Right lobe of liver (tissue), 6 donors: ENCODE measurements around the gene TMEFF2. TPM values are rescaled to one million over a fixed set of nuclear protein-coding genes. Genes with fewer than 3 reads are reported as not detected.

Experiments used
- ATAC-seq, 4 donors: fragments of 200-7000 bp; cut with Tn5 transposase; one replicate each; pipeline ENCODE4 v1.9.1; 2020; ENCODE audit warnings: mild to moderate bottlenecking in 4 of 4, moderate library complexity in 4 of 4
- DNase-seq, 3 donors: peaks; one replicate each; pipeline ENCODE4 v3.0.0-alpha.2; 2020
- H3K27ac ChIP-seq, 3 donors: fragments of 200-600 bp; one replicate each; pipeline ENCODE4 v1.8.0; 2022
- H3K27me3 ChIP-seq, 2 donors: fragments of 200-600 bp; one replicate each; pipeline ENCODE4 v1.8.0; 2022
- H3K36me3 ChIP-seq, 4 donors: fragments of 200-600 bp; sonication (generic) in 1 of 4; one replicate each; pipeline versions ENCODE4 v1.5.1 to v1.8.0; 2017 to 2022; ENCODE audit warnings: control low read depth in 1 of 4
- H3K4me1 ChIP-seq, 4 donors: fragments of 200-600 bp; sonication (generic) in 1 of 4; one replicate each; pipeline versions ENCODE4 v1.5.1 to v1.8.0; 2017 to 2022; ENCODE audit warnings: control low read depth in 1 of 4
- H3K4me3 ChIP-seq, 3 donors: fragments of 200-600 bp; one replicate each; pipeline ENCODE4 v1.8.0; 2022
- H3K9me3 ChIP-seq, 4 donors: fragments of 200-600 bp; sonication (generic) in 1 of 4; one replicate each; pipeline versions ENCODE4 v1.5.1 to v1.8.0; 2017 to 2022; ENCODE audit warnings: control low read depth in 1 of 4
- CTCF ChIP-seq, 4 donors: fragments of 200-600 bp in 3 of 4; fragments of 450-650 bp in 1 of 4; IDR thresholded peaks; one replicate each; pipeline versions ENCODE4 v1.5.1 to v1.8.0; 2016 to 2022; ENCODE audit warnings: antibody characterized with exemption in 4 of 4, mild to moderate bottlenecking in 2 of 4
- POLR2A ChIP-seq: fragments of 450-650 bp; IDR thresholded peaks from one replicate; pipeline ENCODE4 v1.6.1; 2017; ENCODE audit warnings: antibody characterized with exemption, mild to moderate bottlenecking
- WGBS: methylation state at CpG from one replicate; pipeline ENCODE4 v1.1.6; 2018; ENCODE audit warnings: low coverage, low lambda C conversion rate; ENCODE audit not compliant: insufficient coverage; ENCODE audit errors: missing lambda C conversion rate; 5-methylcytosine and 5-hydroxymethylcytosine counted together
- intact Hi-C, 2 donors: fragments of 100-400 bp; cut with DNase I; formaldehyde crosslinking; loops; one replicate each; pipeline versions ENCODE4 v1.11.2 to v1.14.1; 2022
- total RNA-seq, 6 experiments: library from RNA; depleted of rRNA in 2 of 6; stranded (reverse); fragments of >200 nt in 2 of 6; fragmentation: NEBNext Ultra II Directional in 3 of 6; extraction: Animal tissue kit (Norgen Biotek cat#: 25700) in 3 of 6; gene quantifications; one replicate each; pipeline versions ENCODE4 v1.1.0 to v1.2.4, GENCODE V29; 2016 to 2023
- donor health status: DM: no; HTN: yes; CAD: no.
- donor health status: DM: no; HTN: no; CAD: no.
- donor health status: DM: no; HTN: no; CAD: no.
- donor health status: DM: no; HTN: yes; CAD: no.
- donor health status: DM: no; HTN: yes; CAD: no.

TMEFF2 gene
- total RNA-seq, 6 experiments from 2014 or later: not detected

GRCh38 chr2:191942090-191942738, 252.5 kb downstream of the TMEFF2 start:
- intact Hi-C loops: no loop called here

DNA sequence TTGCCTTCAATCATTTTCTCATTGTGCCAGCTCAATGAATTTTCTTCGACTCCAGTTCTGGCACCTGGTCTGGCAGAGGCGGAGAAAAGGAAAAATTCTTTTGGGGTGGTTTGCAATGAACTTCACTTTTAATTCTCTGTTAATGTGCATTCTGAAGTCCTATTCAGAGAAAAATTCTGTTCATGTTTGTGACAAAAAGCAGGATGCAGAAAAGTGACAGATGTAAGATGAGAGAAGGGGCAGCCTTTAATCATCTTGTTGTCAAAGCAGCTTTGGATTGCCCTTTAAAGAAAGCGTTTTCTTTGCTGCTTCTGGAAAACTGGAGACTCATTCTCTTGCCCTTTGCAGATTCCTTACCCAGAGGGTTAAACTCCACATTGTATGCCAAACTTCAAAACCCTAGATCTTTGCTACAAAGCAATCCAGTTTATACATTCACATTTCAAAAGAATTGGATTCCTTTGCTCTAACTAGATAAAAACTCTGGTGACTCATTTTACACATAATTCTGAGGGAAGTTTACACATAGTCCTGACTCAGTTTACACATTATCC, 253.3 kb downstream of the TMEFF2 start:
- Histone ChIP-seq H3K4me3 (no peak overlapping the region), H3K9me3 (no peaks in the 10 kb centered on the region), H3K27ac (no peak overlapping the region), H3K36me3 (no peaks in the 10 kb centered on the region), H3K4me1 (no peaks in the 10 kb centered on the region), H3K27me3 (no peaks in the 10 kb centered on the region)
- no peak for DNase-seq
- WGBS: 63% methylated on average over 3 of the region's 3 CpGs
- intact Hi-C loops: no loop called here
- ATAC-seq: no peak
- no peak for TF ChIP-seq POLR2A
- no peak for TF ChIP-seq CTCF (IDR thresholded peaks at IDR 0.05)

More at GRCh38 chr2:191942090-191942738, 252.5 kb downstream of the TMEFF2 start:
- ATAC-seq (no peak), DNase-seq (no peak)
- H3K9me3 ChIP-seq: no peaks in the 10 kb centered on the region
- no peaks in the 10 kb centered on the region for H3K4me1 ChIP-seq
- TF ChIP-seq CTCF (IDR thresholded peaks at IDR 0.05) (no peak), POLR2A (no peak)
- no peaks in the 10 kb centered on the region for H3K27me3 ChIP-seq
- 62% methylated on average over 3 of the region's 3 CpGs for WGBS
- H3K36me3 ChIP-seq: no peaks in the 10 kb centered on the region
- H3K27ac ChIP-seq: no peak overlapping the region
- no peak overlapping the region for H3K4me3 ChIP-seq

GRCh38 chr2:191938779-191939178, 256.0 kb downstream of the TMEFF2 start:
- Histone ChIP-seq H3K36me3 (no peaks in the 10 kb centered on the region), H3K27me3 (no peaks in the 10 kb centered on the region), H3K27ac (no peak overlapping the region), H3K4me3 (no peak overlapping the region), H3K9me3 (no peaks in the 10 kb centered on the region), H3K4me1 (no peaks in the 10 kb centered on the region)
- DNase-seq (no peak), ATAC-seq (no peak)
- TF ChIP-seq POLR2A (no peak), CTCF (IDR thresholded peaks at IDR 0.05) (no peak)
- intact Hi-C loops: no loop called here
- 80% methylated on average over 1 of the region's 1 CpG for WGBS

DNA sequence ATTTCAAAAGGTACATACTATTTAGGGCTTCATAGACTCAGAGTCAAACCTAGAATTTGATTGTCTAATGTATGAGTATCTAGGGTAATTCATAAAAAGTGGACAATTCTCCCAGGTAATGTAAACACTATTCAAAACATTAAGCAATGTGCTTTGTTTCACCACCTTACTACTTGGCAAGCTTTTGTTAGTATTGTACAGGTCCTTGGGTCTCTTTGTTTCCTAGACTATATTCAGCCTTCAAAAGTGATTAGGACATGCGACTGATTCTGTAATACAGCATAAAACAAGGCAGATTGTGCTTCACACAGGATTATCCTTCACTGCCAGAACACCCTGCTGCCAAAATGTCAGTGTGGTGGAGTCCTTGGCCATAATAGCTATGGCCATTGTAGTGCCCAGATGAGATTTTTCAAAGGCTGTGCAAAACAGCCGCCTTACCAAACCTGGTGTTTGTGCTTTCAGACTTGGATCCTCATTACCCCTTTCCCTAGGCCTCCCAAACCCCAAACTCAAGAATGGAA, 257.8 kb downstream of the TMEFF2 start:
- Histone ChIP-seq H3K27me3 (no peaks in the 10 kb centered on the region), H3K4me1 (no peaks in the 10 kb centered on the region), H3K36me3 (no peaks in the 10 kb centered on the region), H3K27ac (no peak overlapping the region), H3K9me3 (peaks cover 0 to 2% (median 0%) of the 10 kb centered on the region in 4 donors), H3K4me3 (no peak overlapping the region)
- DNase-seq: no peak
- TF ChIP-seq CTCF (IDR thresholded peaks at IDR 0.05): no peak
- TF ChIP-seq POLR2A: no peak
- no peak for ATAC-seq
- 92% methylated on average over 2 of the region's 2 CpGs for WGBS
- intact Hi-C loops: no loop called here
